GM20000 (cell line): Measurements from ENCODE around the gene PLEKHG7.

Experiments used
- DNase-seq: peaks from one replicate; pipeline ENCODE4 v3.0.0; 2012; ENCODE audit warnings: low spot score
- TF ChIP-seq, protein P1 (sequence below): IDR thresholded peaks from 2 replicates; pipeline ENCODE4 v1.5.1; 2012; ENCODE audit warnings: mild to moderate bottlenecking, control low read depth; ENCODE audit errors: extremely low read depth, missing control alignments

PLEKHG7 gene

DNA sequence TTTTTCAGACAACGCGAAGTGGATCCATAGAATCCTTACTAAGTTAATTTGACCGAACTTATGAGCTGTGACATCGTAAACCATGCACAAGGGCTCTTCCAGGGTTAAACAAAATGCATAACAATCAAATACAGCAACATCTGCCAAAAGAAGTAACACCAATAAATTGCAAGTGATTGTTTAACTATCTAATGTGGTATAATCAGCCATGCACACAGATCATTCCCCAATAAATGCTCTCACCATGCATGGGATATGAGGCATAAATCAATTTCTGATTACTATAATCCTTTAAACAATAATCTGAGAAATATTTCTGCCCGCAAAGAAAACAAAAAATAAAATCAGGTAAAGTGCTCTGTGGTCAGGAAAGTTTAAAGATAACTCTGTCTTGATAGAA lies 7.7 kb upstream of the PLEKHG7 start:
- TF ChIP-seq, protein P1, sequence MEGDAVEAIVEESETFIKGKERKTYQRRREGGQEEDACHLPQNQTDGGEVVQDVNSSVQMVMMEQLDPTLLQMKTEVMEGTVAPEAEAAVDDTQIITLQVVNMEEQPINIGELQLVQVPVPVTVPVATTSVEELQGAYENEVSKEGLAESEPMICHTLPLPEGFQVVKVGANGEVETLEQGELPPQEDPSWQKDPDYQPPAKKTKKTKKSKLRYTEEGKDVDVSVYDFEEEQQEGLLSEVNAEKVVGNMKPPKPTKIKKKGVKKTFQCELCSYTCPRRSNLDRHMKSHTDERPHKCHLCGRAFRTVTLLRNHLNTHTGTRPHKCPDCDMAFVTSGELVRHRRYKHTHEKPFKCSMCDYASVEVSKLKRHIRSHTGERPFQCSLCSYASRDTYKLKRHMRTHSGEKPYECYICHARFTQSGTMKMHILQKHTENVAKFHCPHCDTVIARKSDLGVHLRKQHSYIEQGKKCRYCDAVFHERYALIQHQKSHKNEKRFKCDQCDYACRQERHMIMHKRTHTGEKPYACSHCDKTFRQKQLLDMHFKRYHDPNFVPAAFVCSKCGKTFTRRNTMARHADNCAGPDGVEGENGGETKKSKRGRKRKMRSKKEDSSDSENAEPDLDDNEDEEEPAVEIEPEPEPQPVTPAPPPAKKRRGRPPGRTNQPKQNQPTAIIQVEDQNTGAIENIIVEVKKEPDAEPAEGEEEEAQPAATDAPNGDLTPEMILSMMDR, result no peak
- DNase-seq, result no peak

DNA sequence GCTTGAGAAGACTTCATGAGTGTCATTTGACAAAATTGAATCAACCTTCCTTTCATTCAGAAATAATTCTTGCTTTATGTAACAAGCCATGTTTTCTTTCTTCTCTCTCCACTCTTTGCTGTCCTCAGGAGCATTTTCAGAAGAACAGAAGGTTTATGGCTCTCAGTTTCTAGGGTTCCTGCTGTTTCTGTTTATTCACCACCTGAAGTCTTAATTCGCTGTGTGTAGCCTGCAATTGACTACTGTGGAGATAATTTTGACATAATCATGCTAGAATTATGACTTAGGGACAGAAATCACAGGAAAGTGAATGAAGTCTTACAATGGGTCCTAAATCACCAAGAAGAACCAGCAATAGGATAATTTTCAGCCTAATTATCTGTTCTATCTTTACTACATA lies 7.2 kb upstream of the PLEKHG7 start:
- DNase-seq, result no peak

DNA sequence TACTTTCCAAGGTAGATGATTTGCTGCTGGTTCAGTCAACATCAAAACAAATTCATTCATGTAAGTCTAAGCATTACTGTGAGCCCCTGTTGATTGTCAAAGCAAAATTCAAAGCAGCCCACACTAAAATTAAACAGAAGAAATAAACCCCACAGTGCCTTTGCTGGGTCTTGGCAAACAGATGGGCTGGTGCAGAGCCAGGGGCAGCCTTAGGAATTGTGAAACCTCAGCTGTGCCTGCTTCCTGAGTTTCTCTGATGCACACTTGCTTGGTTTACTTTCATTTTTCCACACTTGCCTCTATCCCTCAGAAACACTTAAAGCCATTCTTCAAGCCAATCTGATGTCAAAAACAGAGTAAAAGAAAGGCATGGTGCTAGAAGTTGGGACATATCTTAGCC lies 6.6 kb upstream of the PLEKHG7 start:
- no peak for DNase-seq
- TF ChIP-seq, protein P1, result no peak

More for the DNA sequence above, 7.2 kb upstream of the PLEKHG7 start:
- TF ChIP-seq, protein P1, result no peak

DNA sequence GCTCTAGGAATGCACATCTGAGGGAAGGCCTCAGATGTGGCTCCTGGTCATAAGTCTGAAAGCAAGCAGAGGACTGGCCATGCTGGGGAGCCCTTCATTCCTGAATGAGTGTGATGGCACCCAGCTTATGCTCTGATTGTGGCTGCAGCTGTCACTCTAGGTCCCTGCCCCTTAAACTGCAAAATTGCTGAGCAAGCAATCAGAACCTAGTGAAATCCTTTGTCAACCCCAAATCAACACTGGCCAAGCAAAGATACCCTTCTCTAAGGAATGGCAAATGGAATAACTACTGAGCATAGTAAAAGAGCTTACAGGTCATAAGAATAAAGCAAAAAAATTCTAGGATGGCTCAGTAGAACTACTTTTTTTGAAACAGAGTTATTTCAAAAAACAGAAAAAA lies 4.3 kb upstream of the PLEKHG7 start:
- TF ChIP-seq, protein P1, result no peak
- DNase-seq, result no peak

DNA sequence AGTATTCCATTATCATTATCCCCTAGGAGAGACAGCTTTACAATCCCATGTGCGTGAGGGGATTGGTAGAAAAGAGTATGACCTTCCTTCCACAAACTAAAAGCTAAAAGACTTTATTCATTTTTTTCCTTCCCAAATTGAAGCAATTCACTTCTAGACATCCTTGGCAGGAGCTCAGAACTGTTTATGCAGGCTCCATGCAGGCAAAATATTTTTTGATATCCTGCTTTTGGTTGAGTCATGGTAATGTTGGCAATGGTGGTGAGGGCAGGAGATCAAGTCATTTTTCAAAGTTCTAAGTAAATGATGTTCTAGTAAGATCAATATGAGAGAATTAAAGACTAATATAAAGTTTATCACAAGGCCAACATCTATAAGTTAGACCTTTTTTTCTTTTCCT lies 1.3 kb upstream of the PLEKHG7 start:
- no peak for DNase-seq
- TF ChIP-seq, protein P1, result no peak

DNA sequence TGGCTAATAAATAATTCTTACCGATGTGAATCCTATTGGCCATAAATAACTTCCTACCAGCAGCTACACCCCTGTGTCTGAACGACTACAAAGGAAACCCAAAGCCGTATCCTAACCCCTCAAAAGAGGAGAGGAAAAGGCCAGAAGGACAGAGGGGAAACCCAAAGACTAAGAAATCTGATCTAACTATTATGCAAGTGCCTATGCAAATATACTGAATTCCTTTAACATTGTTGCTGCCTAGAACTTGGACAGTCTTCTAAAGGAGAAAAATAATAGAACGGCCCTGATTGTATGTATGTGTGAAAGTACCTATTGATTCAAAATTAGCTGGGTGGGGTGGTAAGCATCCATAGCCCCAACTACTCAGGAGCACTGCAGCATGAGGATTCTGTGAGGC lies 997 bp downstream of the PLEKHG7 start:
- TF ChIP-seq, protein P1, result no peak
- no peak for DNase-seq

DNA sequence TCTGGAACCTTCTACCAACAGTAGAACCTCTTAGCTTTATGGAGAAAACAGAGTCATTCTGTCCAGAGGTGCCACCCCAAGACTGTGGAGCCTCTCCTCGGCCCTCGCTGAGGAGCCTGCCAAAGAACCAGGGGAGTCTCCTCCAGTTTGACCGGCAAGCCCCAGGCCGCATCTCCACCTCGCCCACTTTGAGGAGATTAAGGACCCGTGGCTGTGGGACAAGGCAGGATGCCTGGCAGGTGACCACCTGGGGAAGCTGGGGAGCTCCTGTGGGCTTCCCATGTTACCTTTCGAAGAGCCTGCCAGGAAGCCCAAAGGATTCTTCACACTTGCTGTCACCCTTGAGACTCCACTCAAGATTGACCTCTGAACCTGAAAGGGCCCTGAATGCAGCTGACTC lies 3.8 kb downstream of the PLEKHG7 start:
- TF ChIP-seq, protein P1, result no peak

More for the DNA sequence above, 3.8 kb downstream of the PLEKHG7 start:
- DNase-seq, result no peak
